HepG2 (cell line): Measurements from ENCODE around the gene CYP20A1. TPM values are rescaled to one million over a fixed set of nuclear protein-coding genes. Genes with fewer than 3 reads are reported as not detected.

ENCODE experiments used
- CEBPG ChIP-seq: IDR thresholded peaks from 2 replicates; pipeline ENCODE4 v1.6.1; 2016
- FOXA1 ChIP-seq, 2 experiments: fragments of 450-650 bp in 1 of 2; sonication (generic) in 1 of 2; formaldehyde crosslinking in 1 of 2; IDR thresholded peaks; 2 replicates each; pipeline versions ENCODE4 v1.4.0 to v1.6.1; 2016 to 2020; ENCODE audit warnings: missing genetic modification reagents in 1 of 2
- KDM5B ChIP-seq: sonication (generic); formaldehyde crosslinking; IDR thresholded peaks from 2 replicates; pipeline ENCODE4 v1.4.0; 2020; ENCODE audit warnings: missing genetic modification reagents, mild to moderate bottlenecking, borderline replicate concordance
- MTA1 ChIP-seq: sonication (generic); formaldehyde crosslinking; IDR thresholded peaks from 2 replicates; pipeline ENCODE4 v1.4.0; 2020; ENCODE audit warnings: missing genetic modification reagents, mild to moderate bottlenecking, borderline replicate concordance
- POGZ ChIP-seq: sonication (generic); formaldehyde crosslinking; IDR thresholded peaks from 2 replicates; pipeline ENCODE4 v1.4.0; 2020; ENCODE audit warnings: mild to moderate bottlenecking, missing genetic modification reagents
- RBFOX2 ChIP-seq: fragments of 200-400 bp; formaldehyde crosslinking; IDR thresholded peaks from 2 replicates; pipeline ENCODE4 v1.6.1; 2017; ENCODE audit warnings: low read depth, mild to moderate bottlenecking, low read length
- SAP130 ChIP-seq: IDR thresholded peaks from 2 replicates; pipeline ENCODE4 v1.6.1; 2016; ENCODE audit warnings: low read depth
- SMC3 ChIP-seq: IDR thresholded peaks from 2 replicates; pipeline ENCODE4 v1.6.1; 2011; ENCODE audit warnings: low read length, improper control_type of control experiment
- ZEB1 ChIP-seq: IDR thresholded peaks from 2 replicates; pipeline ENCODE4 v1.6.1; 2012; ENCODE audit warnings: mild to moderate bottlenecking, low read depth, inconsistent platforms; ENCODE audit not compliant: insufficient replicate concordance
- ZNF225 ChIP-seq: sonication (generic); formaldehyde crosslinking; IDR thresholded peaks from 2 replicates; pipeline ENCODE4 v1.4.0; 2020; ENCODE audit warnings: mild to moderate bottlenecking, missing genetic modification reagents
- ZNF256 ChIP-seq: sonication (generic); formaldehyde crosslinking; conservative IDR thresholded peaks from 2 replicates; pipeline ENCODE4 v1.4.0; 2020; ENCODE audit warnings: missing genetic modification reagents
- ZNF282 ChIP-seq: fragments of 450-650 bp; IDR thresholded peaks from 2 replicates; pipeline ENCODE4 v1.6.1; 2018; ENCODE audit not compliant: partially characterized antibody
- ZNF354B ChIP-seq: sonication (generic); formaldehyde crosslinking; IDR thresholded peaks from 2 replicates; pipeline ENCODE4 v1.8.0; 2022; ENCODE audit warnings: mild to moderate bottlenecking, missing genetic modification reagents
- ZNF547 ChIP-seq: sonication (generic); formaldehyde crosslinking; IDR thresholded peaks from 2 replicates; pipeline ENCODE4 v1.5.1; 2020; ENCODE audit warnings: mild to moderate bottlenecking, missing genetic modification reagents
- ZNF605 ChIP-seq: sonication (generic); formaldehyde crosslinking; IDR thresholded peaks from 2 replicates; pipeline ENCODE4 v1.8.0; 2022; ENCODE audit warnings: mild to moderate bottlenecking, missing genetic modification reagents
- ZNF749 ChIP-seq: sonication (generic); formaldehyde crosslinking; IDR thresholded peaks from 2 replicates; pipeline ENCODE4 v1.8.0; 2022; ENCODE audit warnings: mild to moderate bottlenecking, missing genetic modification reagents, moderate library complexity, borderline replicate concordance
- ZNF790 ChIP-seq: sonication (generic); formaldehyde crosslinking; IDR thresholded peaks from 2 replicates; pipeline ENCODE4 v1.8.0; 2022; ENCODE audit warnings: missing genetic modification reagents, mild to moderate bottlenecking, borderline replicate concordance
- polyA plus RNA-seq, 8 experiments: library from polyadenylated mRNA; depleted of rRNA in 3 of 8; stranded (reverse) in 7 of 8; unstranded in 1 of 8; fragments of >200 nt; fragmentation: Illumina TruSeq in 4 of 8; extraction: Trizol in 4 of 8; gene quantifications; 2 replicates each; pipeline versions ENCODE4 v1.2.1 to v1.2.3, GENCODE V29; 2011 to 2016; ENCODE audit warnings: low read depth in 4 of 8, missing spikeins in 1 of 8, mixed read lengths in 1 of 8; ENCODE audit not compliant: insufficient read depth in 1 of 8
- total RNA-seq, 5 experiments: library from RNA; depleted of rRNA; stranded (reverse); fragments of >200 nt; fragmentation: Illumina TruSeq; extraction: Trizol; gene quantifications; 2 replicates each; pipeline ENCODE4 v1.2.3, GENCODE V29; 2016; ENCODE audit warnings: low read depth in 1 of 5
- TF ChIP-seq, protein P1 (sequence below): sonication (generic); formaldehyde crosslinking; IDR thresholded peaks from 2 replicates; pipeline ENCODE4 v1.8.1; 2022; ENCODE audit warnings: low read depth, mild to moderate bottlenecking, missing genetic modification reagents
- TF ChIP-seq, protein P2 (sequence below): sonication (generic); formaldehyde crosslinking; IDR thresholded peaks from 2 replicates; pipeline ENCODE4 v1.5.0; 2020; ENCODE audit warnings: mild to moderate bottlenecking, missing genetic modification reagents
- TF ChIP-seq, protein P3 (sequence below): sonication (generic); formaldehyde crosslinking; IDR thresholded peaks from 2 replicates; pipeline ENCODE4 v1.8.1; 2022; ENCODE audit warnings: mild to moderate bottlenecking, missing genetic modification reagents
- TF ChIP-seq, protein P4 (sequence below): sonication (generic); formaldehyde crosslinking; IDR thresholded peaks from 2 replicates; pipeline ENCODE4 v1.5.1; 2020; ENCODE audit warnings: mild to moderate bottlenecking, missing genetic modification reagents, borderline replicate concordance
- TF ChIP-seq, protein P5 (sequence below): sonication (generic); formaldehyde crosslinking; IDR thresholded peaks from 2 replicates; pipeline ENCODE4 v1.4.0; 2020; ENCODE audit warnings: mild to moderate bottlenecking, missing genetic modification reagents

The CYP20A1 gene
- total and polyA plus RNA-seq, 2 of the 13 experiments (the other 11 are each of a cell fraction or from before 2014, with no cell fraction given) = 9.6 to 35.3 TPM

GRCh38 chr2:203225423-203226039 lies 13.3 kb upstream of the CYP20A1 start (continued):
- TF ChIP-seq ZNF790 (CRISPR knock-in tag) = no peak
- TF ChIP-seq ZNF749 = no peak
- TF ChIP-seq, protein P1, sequence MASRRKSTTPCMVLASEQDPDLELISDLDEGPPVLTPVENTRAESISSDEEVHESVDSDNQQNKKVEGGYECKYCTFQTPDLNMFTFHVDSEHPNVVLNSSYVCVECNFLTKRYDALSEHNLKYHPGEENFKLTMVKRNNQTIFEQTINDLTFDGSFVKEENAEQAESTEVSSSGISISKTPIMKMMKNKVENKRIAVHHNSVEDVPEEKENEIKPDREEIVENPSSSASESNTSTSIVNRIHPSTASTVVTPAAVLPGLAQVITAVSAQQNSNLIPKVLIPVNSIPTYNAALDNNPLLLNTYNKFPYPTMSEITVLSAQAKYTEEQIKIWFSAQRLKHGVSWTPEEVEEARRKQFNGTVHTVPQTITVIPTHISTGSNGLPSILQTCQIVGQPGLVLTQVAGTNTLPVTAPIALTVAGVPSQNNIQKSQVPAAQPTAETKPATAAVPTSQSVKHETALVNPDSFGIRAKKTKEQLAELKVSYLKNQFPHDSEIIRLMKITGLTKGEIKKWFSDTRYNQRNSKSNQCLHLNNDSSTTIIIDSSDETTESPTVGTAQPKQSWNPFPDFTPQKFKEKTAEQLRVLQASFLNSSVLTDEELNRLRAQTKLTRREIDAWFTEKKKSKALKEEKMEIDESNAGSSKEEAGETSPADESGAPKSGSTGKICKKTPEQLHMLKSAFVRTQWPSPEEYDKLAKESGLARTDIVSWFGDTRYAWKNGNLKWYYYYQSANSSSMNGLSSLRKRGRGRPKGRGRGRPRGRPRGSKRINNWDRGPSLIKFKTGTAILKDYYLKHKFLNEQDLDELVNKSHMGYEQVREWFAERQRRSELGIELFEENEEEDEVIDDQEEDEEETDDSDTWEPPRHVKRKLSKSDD = no peak
- TF ChIP-seq ZNF354B (CRISPR knock-in tag) = no peak
- TF ChIP-seq FOXA1 (IDR thresholded peaks at IDR 0.05) = no peak
- no peak for TF ChIP-seq FOXA1 (CRISPR knock-in tag; IDR thresholded peaks at IDR 0.05)
- TF ChIP-seq, protein P2, sequence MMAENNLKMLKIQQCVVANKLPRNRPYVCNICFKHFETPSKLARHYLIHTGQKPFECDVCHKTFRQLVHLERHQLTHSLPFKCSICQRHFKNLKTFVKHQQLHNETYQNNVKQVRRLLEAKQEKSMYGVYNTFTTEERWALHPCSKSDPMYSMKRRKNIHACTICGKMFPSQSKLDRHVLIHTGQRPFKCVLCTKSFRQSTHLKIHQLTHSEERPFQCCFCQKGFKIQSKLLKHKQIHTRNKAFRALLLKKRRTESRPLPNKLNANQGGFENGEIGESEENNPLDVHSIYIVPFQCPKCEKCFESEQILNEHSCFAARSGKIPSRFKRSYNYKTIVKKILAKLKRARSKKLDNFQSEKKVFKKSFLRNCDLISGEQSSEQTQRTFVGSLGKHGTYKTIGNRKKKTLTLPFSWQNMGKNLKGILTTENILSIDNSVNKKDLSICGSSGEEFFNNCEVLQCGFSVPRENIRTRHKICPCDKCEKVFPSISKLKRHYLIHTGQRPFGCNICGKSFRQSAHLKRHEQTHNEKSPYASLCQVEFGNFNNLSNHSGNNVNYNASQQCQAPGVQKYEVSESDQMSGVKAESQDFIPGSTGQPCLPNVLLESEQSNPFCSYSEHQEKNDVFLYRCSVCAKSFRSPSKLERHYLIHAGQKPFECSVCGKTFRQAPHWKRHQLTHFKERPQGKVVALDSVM (CRISPR knock-in tag) = peak; percentile 87
- TF ChIP-seq POGZ (CRISPR knock-in tag) = peak; percentile 19; the same call in 1 of the 2 replicates
- no peak for TF ChIP-seq ZEB1
- TF ChIP-seq, protein P3, sequence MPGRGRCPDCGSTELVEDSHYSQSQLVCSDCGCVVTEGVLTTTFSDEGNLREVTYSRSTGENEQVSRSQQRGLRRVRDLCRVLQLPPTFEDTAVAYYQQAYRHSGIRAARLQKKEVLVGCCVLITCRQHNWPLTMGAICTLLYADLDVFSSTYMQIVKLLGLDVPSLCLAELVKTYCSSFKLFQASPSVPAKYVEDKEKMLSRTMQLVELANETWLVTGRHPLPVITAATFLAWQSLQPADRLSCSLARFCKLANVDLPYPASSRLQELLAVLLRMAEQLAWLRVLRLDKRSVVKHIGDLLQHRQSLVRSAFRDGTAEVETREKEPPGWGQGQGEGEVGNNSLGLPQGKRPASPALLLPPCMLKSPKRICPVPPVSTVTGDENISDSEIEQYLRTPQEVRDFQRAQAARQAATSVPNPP = no peak
- TF ChIP-seq ZNF225 (CRISPR knock-in tag) = no peak
- no peak for TF ChIP-seq ZNF605
- no peak for TF ChIP-seq SAP130 (CRISPR knock-in tag)
- TF ChIP-seq CEBPG (CRISPR knock-in tag) = no peak
- no peak for TF ChIP-seq ZNF547
- peak; percentile 77; the same call in 1 of the 2 replicates for TF ChIP-seq SMC3
- TF ChIP-seq, protein P4, sequence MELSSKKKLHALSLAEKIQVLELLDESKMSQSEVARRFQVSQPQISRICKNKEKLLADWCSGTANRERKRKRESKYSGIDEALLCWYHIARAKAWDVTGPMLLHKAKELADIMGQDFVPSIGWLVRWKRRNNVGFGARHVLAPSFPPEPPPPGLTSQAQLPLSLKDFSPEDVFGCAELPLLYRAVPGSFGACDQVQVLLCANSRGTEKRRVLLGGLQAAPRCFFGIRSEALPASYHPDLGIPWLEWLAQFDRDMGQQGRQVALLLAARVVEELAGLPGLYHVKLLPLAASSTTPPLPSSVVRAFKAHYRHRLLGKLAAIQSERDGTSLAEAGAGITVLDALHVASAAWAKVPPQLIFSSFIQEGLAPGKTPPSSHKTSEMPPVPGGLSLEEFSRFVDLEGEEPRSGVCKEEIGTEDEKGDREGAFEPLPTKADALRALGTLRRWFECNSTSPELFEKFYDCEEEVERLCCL (CRISPR knock-in tag) = no peak
- no peak for TF ChIP-seq ZNF282
- no peak for TF ChIP-seq KDM5B (CRISPR knock-in tag)
- TF ChIP-seq, protein P5, sequence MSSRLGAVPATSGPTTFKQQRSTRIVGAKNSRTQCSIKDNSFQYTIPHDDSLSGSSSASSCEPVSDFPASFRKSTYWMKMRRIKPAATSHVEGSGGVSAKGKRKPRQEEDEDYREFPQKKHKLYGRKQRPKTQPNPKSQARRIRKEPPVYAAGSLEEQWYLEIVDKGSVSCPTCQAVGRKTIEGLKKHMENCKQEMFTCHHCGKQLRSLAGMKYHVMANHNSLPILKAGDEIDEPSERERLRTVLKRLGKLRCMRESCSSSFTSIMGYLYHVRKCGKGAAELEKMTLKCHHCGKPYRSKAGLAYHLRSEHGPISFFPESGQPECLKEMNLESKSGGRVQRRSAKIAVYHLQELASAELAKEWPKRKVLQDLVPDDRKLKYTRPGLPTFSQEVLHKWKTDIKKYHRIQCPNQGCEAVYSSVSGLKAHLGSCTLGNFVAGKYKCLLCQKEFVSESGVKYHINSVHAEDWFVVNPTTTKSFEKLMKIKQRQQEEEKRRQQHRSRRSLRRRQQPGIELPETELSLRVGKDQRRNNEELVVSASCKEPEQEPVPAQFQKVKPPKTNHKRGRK = no peak
- TF ChIP-seq RBFOX2 = no peak
- TF ChIP-seq ZNF256 = no peak
- no peak for TF ChIP-seq MTA1 (CRISPR knock-in tag)
